Fibroblast of upper back skin (primary cell): ENCODE results near the gene CSMD2.

Experiments
- DNase-seq: peaks from one replicate; pipeline ENCODE4 v3.0.0-alpha.2; 2013

Gene CSMD2

DNA sequence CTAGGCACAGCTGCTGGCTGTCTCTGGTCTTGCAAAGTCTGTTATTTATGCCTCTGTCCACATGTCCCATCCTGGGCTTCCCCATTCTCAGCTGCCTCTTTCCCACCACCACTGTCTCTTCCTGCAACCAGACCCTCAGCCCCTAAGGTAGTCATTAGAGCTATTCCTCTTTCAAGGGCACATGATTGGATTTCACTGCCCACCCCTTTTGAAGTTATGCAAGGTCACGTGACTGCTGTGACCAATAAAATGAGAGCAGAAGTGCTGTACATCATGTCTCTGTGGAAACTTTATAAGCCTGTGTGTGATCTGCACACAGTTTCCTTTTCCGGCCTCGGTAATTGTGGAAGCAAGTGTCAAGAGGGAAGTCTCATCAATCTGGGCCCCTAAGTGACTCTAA lies 437.7 kb downstream of the CSMD2 start:
- DNase-seq, result no peak

DNA sequence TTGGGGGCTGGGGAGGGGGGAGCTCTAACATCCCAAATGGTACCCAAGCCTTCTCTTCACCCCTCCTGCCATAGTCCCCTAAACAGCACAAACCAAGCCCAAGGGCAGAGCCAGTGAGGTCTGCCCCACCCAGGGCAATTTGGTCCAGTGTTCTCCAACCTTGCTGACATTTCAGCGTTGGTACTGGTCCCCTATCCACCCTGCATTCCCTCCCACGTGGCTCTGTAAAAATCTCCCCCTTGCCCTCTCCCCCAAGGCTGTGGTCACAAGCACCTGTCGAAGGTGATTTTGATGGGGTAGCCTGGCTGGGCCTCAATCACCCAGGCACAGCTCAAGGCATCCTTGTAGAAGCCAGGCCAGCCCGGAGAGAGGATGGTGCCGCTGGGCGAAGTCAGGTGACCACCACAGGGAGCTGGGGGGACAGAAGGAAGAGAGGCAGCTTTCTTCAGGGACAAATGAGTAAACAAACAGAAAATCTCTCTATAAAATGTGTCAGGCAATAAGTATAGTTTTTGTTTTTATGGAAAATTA lies 438.7 kb downstream of the CSMD2 start:
- no peak for DNase-seq

- DNase-seq, result no peak
Measured at GRCh38 chr1:33725556-33726160, 439.4 kb downstream of the CSMD2 start.

- DNase-seq, result no peak
Measured at GRCh38 chr1:33725037-33725436, 440.0 kb downstream of the CSMD2 start.

DNA sequence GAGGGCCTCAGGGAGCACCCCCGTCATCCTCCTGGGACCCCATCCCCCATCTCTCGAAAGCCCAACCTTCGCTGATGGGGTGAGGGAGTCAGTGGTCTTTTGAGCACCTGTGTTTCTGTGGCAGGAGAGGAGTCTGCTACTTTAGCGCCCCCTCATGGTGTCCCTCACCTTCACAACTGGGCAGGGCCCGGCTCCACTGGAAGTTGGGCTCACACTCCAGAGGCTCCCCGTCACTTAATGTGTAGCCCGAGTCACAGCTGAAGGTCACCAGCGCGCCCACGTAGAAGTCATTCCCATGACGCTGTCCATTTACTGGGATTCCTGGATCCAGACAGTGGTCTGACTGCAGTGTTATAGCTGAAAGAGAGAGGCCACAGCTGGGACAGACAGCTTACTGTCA lies 440.7 kb downstream of the CSMD2 start:
- no peak for DNase-seq

GRCh38 chr1:33723251-33723650 lies 441.8 kb downstream of the CSMD2 start:
- DNase-seq, result no peak

DNA sequence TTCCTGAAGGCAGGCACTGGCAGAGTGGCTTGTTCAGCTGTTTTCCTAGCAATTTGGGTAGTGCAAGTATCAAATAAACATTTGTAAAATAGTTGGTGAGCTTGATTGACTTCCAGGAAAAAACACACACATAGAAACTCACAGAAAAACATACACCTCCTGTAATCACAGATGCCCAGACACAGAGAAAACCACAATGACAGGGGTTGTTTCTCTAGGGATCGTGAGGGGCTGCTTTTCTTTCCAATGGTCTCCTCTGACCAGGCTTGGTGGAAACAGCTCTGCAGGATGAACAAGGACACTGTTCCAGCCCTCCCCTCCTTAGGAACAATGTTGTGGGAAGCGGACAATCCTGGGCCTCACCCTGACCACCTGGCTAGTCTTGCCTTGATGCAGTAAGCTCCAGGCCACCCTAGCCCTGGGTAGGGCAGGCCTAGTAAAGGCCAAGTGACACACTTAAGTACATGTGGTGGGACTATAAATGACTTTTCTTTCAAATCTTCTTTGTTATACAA lies 443.7 kb downstream of the CSMD2 start:
- no peak for DNase-seq

DNA sequence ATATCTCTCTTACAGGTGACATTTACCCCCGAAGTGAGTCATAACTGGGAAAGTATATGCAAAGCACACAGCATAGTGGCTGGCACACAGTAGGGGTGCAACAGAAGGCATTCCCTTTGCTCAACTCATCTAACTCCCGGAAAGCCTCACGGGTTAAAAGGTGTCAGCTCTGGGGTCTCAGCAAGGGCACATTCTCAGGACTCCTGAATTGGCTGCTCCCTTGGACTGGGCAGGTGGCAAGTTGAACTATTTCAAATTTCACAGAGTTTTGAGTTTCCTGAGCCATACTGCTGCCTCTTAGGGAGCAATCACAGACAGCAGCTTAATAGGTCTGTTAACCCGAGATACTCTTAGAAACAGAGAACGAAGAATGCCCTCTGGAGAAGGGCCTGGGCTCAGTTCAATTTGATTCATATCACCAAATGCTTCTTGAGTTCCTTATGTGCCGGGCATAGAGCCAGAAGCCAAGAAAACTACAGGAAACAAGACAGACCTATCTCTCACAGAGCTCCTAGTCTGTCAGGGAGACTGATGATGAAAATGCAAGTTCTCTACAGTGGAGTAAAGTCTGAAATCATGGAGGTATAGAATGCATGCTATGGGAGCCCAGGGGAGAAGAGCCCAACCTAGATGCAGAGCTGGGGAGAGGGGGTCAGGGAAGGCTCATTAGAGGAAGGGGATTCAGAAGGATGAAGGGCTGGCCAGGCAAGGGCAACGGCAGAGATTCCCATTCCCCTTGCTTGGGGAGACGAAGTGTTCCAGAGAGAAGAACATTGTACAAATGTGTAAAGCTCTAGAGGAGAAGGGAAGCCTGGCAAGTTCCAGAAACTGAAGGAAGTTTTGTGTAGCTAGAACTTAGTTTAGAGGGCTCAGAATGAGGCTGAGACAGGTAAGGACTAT lies 445.0 kb downstream of the CSMD2 start:
- peak; percentile 89 for DNase-seq

DNA sequence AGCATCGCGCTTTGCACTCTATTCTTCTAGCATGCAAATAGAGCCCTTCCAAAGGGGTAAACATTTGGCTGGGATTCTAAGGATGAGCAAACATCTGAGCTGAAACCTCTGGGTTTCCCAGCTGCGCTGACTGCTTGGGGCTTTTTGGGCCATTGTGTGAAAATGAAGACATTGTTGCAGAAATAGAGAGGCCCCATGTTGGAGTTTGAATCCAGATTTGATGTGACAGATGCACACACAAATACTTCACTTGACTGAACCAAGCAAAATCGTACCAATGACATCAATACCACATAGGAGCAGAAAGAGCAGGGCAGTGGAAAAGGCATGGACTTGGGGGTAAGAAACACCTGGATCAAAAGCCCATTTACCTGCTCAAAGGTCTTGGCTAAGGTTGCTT lies 445.7 kb downstream of the CSMD2 start:
- no peak for DNase-seq

DNA sequence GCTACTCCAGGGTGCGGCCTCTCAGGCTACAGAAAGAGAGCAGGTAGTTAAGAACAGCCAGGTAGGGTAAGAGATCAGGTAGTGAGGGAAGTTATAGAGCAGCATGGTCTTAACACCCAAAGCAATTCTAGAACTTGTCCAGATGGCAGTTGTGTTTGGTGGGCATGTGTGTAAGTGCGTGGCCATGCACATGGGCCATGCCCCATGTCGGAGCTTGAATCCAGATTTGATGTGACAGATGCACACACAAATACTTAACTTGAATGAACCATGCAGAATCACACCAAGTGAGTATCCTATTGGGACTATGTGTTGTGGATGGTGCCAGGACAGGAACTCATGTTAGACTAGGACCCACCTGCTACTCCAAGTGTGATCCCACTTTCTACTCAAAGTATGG lies 446.8 kb downstream of the CSMD2 start:
- no peak for DNase-seq

DNA sequence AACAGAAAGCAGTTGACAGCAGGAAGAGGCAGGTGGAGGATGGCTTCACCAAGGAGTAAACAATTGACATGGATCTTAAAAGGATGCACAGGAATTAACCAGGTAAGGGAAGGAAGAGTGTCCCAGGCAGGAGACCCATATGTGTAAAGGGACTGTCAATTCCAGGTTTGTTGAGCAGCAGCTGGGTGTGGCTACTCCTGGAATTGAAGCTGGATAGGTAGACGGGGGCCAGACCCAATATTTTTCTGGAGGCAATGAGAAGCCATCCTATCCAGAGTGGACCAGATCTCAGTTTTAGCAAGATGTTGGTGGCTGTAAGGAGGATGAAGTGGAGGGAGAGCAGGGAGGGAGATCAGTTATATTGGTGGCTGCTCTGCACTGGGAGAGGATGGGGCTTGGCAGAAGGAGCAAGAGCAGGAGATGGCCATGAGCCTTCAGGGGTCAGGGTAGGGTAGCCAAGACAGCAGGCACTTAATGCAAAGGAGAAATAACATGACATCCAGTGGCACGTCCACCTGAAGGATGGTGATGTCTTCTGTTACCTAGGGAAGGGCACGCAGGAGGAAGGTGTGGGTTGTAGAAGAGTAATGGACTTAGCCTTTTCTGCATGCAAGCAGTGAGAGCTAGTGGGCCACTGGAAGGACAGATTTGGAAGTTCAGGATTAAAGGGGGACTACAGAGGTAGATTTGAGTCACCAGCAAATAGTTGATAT lies 447.9 kb downstream of the CSMD2 start:
- DNase-seq, result no peak

DNA sequence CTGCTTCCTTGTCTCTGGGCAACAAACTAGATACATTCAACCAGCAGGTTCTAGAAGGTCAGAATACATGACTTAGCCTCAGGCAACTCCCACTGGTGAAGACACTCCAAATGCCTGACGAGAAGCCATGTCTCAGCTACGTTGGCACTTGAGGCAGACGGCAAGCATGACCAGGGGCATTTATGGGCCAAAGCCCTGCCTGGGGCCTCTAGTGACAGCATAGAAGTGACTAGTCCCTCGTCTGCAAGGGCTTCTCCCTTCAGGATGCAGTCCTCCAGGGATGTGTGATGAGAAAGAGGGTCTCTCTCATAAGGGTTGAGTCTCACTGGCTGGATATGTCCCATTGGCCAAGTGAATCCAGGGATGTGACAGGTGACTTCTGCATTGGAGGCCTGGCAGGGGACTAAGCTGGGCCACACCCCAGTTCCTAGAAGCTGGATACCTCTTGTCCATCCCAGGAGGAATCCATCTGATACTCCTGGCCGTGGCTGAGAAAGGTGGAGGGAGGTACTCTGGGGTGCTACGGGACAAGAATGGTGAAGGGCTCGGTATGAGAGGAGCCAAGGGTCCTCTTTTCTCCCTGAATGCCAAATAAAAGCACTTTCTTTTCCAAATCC lies 449.7 kb downstream of the CSMD2 start:
- no peak for DNase-seq

DNA sequence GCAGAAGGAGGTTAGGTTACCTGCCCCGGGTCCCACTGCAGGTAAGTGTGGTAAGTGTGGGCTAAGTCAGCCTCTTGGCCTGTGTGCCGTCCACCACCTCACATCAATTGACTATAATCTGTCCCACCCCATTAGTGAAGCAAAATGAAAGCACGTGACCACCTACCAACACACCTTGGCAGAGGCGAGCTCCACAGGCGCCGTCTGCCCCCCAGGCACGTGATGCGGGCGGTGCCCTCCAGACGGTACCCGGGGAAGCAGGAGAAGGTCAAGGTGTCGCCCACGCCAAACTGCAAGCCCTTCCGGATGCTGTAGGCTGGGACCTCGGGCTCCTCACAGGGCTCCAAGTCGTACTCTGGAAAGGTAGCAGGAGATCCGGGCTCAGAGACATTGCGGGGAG lies 450.6 kb downstream of the CSMD2 start:
- DNase-seq, result no peak

- DNase-seq, result no peak
Measured at GRCh38 chr1:33713058-33713877, 451.8 kb downstream of the CSMD2 start.

- peak; percentile 72 for DNase-seq
Measured at GRCh38 chr1:33712186-33712585, 452.8 kb downstream of the CSMD2 start.

GRCh38 chr1:33711511-33711910 lies 453.5 kb downstream of the CSMD2 start:
- no peak for DNase-seq

DNA sequence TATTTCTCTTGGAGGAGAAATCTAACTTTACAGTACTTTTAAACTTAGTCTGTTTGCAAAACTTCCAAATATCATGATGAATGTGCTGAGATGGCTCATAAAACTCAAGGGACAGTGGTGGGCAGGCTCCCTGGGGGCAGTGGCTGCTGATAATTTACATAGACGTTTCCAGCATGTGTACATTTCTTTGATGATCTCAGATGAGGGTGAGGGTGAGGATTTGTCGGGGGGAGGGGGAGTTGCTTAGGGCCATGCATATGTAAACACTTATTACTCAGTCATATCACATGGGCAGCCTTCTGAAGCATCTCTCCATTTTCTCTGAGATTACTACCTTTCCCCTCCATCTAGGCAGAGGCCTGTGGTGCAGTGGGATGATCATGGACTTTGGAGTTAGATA lies 454.1 kb downstream of the CSMD2 start:
- DNase-seq, result peak; percentile 68

DNA sequence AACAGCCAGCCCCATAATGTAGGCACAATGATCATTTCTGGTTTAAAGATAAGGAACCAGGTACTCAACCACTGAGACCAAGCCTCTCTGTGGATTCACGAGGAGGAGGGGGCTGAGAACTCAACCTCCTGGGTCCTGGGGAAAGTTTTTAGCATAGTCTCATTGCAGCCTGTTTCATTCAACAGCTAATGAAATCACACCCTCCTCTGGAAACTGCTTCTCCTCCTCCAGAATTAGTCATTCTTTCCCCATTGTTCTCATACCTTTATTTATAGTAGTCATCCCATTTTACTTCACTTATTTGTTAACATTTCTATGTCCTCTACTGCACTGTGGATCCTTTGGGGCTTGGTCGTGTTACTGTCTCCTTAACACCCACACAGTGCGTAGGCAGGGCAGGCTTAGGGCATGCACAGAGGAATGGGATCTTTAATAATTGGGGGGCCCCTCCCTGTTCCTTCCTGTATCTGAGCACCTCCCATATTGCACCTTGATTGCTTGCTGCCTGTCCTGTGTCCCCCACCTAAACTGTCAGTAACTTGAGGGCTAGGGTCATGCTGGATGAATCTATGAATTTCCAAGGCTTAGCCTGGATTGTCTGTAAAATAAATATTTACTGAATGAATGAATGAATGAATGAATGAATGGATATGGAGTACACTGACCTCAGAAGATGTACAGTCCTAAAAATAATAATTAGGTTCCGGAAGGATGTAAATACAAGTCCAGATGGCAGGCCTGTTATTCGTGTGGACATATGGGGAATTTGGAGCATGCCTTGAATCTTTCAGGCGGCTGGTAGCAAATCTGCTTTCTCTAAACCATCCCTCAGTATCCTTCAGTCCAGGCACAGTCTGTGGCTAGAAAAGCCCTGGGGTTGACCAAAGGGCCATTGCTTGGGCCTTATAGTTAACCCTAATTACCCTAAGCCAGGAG lies 455.0 kb downstream of the CSMD2 start:
- peak; percentile 31 for DNase-seq

GRCh38 chr1:33709174-33709782 lies 455.8 kb downstream of the CSMD2 start:
- no peak for DNase-seq

GRCh38 chr1:33706634-33707255 lies 458.3 kb downstream of the CSMD2 start:
- no peak for DNase-seq
